ENCODE data around the gene ENTPD2. TPM values are rescaled to one million over a fixed set of nuclear protein-coding genes. Genes with fewer than 3 reads are reported as not detected.

ENTPD2 gene
- total RNA-seq, 1 donor from 2014 or later = not detected

DNA sequence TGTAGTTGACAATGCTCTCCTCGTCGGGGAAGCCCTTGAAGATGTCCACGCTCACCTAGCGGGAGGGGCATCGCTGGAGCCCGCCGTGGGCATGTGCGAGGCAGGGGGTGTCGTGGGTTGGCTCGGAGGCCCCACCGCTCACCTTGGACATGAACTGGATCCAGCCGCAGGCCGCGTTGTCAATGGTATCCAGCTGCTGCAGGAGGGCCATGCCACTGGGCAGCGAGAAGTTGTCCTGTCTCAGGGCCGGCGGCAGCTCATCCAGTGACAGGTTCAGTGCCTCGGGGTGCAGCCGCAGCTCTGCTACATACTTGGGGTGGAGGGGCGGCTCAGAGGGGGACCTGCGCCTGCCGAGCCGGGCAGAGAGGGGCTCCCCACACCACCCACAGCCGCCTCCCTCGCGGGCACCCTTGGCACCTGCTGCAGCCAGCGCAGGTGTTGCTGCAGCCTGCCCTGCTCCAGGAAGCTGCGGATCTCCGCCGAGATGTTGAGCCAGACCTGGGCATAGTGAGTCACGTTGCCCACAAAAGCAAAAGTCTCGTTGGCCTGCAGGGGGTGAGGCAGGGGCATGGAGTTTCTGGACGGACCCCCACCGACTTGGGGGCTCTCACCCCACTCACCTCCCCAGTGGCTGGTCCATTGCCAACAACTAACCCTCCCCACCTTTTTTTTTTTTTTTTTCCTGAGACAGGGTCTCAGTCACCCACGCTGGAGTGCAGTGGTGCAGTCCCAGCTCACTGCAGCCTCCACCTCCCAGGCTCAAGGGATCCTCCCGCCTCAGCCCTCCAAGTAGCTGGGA is 34.9 kb downstream of the ENTPD2 start:
- DNase-seq (ENCODE audit: extremely low read depth, low read depth, low spot score) = no peak

DNA sequence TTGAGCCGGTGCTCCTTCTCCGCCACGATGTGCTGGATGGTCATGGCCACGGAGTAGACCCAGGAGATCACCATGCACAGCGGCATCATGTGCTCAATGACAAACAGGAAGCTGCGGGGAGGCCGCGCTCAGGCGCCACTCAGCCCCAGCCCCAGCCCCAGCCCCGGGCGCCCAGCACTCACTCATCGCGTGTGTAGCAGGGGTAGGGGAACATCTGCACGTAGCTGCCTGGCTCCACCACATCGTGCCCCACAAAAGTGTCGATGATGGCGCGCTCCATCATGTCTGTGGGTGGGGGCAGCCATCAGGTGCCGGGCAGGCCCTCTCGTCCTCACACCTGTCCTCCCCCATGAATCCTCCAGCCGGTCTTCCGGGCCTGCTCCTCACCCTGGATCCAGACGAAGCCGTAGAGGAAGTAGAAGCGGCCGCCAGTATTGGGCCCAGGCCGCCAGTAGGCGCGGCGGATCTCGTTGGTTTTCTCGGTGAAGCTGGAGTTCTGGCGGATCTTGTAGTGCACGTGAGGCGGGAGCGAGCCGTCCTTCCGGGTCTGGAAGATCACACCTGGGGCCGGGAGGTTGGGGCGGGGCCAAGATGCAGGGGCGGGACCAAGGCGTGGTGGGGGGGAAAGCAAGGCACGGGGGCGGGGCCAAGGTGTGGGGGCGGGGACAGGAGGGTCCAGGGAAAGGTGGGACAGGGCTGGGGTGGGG is 35.9 kb downstream of the ENTPD2 start:
- no peak for DNase-seq (ENCODE audit: extremely low read depth, low read depth, low spot score)

DNA sequence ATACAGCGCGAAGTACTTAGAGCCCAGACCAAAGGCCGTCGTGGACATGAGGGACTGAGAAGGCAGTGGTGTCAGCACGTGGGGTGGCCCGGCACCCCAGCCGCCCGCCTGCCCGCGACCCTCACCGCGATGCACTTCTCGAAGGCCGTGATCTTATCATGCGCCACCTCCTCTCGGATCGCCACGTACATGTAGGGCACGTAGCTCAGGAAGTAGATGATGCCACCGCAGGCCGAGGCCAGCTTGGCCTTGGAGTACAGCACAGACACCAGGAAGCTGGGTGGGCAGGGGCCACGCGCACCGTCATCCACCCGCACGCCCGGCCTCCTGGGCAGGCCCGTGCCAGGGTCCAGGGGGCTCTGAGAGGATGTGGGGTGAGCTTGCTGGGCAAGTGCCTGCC is 36.8 kb downstream of the ENTPD2 start:
- no peak for DNase-seq (ENCODE audit: extremely low read depth, low read depth, low spot score)

DNA sequence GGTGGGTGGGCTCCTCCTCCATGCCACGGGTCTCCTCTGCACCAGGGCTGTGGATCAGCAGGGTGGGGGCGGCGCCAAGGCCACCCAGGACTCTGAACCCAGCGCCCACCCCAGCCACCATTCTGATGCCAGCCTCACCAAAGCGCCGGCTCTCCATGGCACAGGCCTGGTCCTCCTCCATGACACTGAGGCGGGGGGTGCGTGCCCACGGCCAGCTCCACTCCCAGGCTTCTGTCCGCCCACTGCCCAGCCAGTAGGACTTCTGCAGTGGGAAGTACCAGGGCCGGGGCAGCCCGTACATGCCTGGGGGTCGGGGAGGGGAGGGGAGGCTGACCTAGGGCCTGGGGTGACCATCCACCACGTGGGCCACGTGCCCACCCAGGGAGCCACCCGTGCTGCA is 37.4 kb downstream of the ENTPD2 start:
- DNase-seq (ENCODE audit: extremely low read depth, low read depth, low spot score) = no peak

DNA sequence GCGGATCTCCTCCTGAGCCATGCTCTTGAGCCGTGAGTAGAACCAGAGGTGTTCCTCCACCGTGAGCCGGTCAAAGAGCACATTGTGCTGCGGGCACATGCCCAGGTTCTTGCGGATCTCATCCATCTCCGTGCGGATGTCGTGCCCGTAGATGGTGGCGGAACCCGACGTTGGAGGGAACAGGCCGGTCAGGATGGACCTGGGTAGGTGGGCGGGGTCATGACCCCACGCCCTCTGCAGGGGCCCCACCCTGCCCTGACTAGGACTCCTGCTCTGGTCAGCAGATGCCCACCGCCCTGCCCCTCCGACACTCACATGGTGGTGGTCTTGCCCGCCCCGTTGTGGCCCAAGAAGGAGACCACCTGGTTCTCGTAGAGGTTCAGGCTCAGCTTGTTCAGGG is 37.9 kb downstream of the ENTPD2 start:
- no peak for DNase-seq (ENCODE audit: extremely low read depth, low read depth, low spot score)

DNA sequence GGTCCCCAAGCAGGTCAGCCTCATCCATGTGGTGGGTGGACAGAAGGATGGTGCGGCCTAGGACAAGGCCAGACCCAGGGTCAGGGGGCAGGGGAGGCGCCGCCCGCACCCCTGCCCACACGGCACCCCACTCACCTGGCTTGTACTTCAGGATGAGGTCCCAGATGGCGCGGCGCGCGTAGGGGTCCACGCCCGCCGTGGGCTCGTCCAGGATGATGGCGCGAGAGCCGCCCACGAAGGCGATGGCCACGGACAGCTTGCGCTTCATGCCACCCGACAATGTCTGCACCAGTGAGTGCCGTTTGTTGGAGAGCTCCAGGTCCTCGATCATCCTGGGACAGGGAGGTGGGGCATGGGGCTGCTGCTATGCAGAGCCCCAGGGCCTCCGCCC is 38.3 kb downstream of the ENTPD2 start:
- DNase-seq (ENCODE audit: extremely low read depth, low read depth, low spot score) = no peak

DNA sequence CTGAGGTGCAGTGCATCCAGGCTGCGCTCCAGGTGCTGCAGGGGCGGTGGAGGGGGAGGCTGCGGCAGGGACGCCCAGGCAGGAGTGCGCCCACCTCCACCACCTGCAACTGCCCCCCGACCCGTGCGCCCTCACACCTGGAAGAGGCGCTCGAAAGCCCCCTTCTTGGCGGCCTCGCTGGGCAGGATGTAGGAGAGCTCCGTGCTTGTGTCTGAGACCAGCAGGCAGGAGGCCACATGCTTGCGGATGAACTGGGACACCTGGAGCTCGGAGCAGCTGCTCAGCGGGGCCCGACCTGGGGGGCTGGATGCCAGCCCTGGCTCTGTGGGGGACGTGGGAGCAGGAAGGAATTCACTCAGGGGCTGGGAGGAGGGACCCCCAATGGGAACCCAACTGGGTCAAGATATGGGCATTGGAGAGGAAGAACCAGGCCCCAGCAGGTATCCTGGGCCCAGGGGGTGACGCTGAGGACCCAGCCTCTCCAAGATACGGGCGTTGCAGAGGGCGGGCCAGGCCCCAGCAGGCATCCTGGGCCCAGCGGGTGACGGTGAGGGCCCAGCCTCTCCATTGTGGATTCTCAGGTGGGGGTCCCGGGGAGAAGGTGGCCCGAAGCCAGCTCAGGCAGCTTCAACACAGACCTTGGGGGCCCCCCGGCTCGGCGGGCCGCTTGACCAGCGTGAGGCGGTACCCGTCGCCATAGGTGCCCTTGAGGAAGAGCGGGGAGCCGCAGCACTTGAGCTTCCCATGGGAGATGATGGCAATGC is 38.9 kb downstream of the ENTPD2 start:
- no peak for DNase-seq (ENCODE audit: extremely low read depth, low read depth, low spot score)

DNA sequence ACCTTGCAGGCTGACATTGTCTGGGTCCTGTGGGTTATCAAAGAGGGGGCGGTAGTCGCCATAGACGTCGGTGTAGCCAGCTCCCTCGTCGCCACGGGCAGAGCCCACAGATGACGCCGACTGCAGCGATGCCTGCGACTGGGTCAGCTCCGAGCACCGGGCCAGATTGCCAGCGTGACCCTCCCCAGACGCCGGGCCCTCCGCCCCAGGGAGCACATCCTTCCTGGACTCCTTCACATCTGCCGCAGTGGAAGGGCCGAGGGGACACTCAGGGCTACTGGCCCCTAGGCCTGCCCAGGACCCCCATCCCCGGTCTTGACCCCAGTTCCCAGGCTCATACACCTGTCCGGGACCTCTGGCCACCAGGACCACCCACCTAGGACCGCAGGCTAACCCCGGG is 39.7 kb downstream of the ENTPD2 start:
- no peak for DNase-seq (ENCODE audit: extremely low read depth, low read depth, low spot score)

DNA sequence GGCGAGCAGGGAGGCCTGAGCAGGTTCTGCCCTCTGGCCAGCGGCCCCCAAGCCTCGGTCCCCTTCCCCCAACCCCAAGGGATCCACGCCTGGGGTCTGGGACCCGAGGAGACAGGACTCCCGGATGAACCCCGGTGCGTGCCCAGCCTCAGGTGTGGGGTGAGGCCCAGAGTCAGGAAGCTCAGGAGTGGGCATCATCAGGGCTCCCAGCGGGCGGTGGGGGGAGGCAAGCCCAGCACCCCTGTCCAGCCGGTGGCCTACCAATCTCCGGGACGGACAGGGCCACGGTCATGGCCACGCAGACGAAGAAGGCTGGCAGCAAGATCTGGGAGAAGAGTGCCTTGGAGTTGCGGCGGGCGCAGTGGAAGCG is 40.3 kb downstream of the ENTPD2 start:
- no peak for DNase-seq (ENCODE audit: extremely low read depth, low read depth, low spot score)

DNA sequence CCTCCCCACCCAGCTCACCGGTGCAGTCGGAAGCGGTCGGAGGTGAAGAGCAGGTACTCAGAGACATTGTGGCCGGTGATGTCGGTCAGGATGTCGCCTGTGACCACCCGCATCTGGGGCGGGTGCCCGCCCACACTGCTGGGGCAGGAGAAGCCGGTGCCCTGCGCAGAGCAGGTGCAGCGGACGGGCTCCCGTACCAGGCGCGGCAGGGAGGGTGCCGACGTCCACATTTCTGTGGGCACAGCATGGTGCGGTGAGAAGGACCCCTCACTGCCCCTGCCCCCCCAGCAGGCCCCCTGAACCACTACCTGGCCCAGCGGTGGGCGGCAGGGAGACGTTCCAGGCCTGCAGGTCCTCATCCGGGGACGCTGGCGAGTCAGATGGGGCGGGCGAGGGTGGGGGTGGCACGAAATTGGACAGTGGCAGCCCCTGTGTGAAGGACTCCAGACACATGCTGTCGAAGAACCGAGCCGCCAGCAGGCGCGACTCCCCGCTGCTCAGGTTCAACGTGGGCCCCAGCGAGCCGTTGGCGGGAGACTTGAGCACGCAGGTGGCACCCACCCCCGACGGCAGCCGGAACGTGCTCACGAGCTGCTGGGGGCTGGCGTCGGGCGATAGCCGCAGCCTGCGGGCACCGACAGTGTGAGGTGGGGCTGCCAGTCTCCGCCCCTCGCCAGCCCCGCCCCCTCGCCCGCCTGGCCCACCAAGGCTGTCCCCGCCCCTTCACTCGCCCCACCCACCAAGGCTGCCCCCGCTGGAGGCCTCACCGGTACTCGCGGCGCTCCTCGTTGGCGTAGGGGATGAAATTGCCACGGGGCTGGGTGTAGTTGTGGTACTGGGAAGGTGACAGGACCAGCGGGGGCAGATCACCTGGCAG is 40.9 kb downstream of the ENTPD2 start:
- DNase-seq (ENCODE audit: extremely low read depth, low read depth, low spot score) = no peak

DNA sequence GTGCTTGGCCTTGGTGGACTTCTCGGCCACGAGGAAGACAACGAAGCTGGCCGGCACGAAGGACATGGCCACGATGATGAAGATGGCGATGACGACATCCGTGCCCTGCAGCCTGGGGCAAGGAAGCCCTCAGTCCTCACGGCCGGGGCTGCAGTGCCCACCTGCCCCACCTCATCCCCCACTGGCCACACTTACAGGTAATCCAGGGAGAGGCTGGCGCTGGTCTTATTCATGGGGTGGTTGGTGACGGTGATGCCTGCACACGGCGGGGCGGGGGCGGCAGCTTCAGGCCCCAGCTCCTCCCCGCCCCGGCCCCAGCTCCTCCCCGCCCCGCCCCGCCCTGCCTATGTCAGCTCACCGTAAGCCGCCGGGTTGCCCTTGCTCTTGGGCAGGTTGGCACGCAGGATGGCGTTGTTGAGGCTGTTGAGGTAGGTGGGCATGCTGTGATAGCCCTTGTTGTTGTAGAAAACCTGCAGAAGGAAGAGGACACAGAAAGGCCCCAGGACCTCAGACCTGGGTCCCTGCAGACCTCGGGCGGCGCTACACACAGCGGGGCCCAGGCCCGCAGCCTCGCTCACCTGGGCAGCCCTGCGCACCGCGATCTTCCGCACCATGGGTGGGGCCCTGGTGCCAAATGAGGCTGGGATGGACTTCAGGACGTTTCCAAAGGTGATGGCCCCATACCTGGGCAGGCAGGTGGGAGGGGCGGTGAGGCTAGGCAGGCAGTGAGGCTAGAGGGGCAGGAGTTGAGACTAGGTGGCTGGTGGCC is 41.8 kb downstream of the ENTPD2 start:
- no peak for DNase-seq (ENCODE audit: extremely low read depth, low read depth, low spot score)

DNA sequence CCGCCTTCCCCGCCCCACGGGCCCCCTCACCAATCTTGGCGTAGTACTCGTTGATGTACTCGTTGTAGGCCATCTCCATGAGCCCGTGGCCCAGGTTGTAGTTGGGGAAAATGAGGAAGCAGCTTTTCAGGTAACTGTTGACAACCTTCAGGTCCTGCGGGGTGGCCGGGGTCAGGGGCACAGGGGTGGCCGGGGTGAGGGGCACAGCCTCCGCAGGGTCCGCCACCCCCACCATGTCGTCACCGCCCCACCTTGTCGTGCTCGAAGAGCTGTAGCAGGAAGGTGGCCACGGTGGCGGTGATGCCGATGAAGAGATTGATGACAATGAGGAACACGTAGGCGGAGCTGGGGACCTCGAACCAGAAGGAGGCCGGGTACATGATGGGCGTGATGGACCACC is 42.7 kb downstream of the ENTPD2 start:
- no peak for DNase-seq (ENCODE audit: extremely low read depth, low read depth, low spot score)

DNA sequence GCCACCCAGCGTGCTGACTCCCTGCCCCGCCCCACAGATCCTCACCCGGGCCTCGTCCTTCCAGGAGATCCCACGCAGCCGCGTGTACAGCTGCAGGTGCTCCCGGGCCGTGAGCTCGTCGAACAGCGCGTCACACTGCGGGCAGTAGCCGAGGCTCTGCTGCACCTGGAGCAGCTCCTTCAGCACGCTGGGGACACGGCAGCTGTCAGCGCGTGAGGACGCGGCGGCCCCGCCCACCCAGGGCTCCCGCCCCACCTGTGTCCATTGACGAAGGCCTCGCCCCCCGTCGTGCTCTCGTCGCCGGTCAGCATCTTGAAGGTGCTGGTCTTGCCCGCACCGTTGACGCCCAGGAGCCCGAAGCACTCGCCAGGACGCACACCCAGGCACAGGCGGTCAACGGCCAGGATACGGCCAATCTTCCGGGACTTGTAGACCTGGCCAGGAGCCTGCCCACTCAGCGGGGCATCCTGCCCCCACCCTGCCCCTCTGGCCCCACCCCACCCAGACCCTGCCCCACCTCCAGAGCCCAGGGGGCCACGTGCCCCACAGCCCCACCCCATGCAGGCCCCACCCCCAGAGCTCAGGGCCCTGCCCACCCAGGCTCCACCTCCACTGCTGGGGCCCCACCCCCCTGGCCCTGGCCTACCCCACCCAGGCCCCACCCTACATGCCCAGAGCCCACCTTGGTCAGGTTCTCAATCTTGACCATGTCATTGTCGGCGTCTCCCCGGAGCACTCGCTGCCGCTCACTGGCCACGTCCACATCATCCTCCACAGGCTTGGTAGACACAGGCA is 43.7 kb downstream of the ENTPD2 start:
- DNase-seq (ENCODE audit: extremely low read depth, low read depth, low spot score) = no peak

DNA sequence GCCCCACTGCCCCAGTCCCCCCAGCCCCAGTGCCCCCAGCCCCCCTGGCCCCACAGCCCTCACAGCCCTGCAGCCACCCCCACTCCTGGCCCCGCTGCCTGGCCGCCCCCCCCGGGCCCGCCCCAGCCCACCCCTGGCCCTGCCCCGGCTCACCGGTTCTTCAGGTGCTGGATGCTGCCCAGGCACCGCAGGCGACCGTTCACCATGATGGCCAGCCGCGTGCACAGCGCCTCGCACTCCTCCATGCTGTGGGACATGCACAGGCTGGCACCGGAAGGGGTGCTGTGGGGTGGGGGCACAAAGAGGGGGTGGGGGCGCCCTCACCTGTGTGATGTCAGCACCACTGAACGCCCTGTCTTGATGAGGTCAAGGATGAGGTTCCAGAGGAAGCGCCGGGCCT is 44.6 kb downstream of the ENTPD2 start:
- no peak for DNase-seq (ENCODE audit: extremely low read depth, low read depth, low spot score)

DNA sequence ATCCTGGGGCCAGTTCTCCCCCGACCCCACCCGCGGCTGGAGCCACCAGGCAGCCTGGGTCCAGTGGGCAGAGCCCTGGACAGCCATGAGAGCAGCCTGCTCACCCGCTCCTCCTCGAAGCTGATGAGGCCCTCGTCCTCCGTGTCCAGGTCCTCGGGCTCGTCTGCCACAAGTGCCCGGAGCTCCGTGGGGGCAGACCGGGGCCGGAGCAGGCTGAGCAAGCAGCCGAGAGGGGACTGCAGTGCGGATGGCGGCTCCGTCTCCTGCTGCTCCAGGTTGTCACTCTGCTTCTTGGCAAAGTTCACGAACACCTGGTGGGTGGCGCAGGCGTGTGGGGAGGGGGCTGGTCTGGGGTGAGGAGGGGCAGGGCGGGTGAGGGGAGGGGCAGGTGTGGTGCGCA is 45.5 kb downstream of the ENTPD2 start:
- DNase-seq (ENCODE audit: extremely low read depth, low read depth, low spot score) = no peak

DNA sequence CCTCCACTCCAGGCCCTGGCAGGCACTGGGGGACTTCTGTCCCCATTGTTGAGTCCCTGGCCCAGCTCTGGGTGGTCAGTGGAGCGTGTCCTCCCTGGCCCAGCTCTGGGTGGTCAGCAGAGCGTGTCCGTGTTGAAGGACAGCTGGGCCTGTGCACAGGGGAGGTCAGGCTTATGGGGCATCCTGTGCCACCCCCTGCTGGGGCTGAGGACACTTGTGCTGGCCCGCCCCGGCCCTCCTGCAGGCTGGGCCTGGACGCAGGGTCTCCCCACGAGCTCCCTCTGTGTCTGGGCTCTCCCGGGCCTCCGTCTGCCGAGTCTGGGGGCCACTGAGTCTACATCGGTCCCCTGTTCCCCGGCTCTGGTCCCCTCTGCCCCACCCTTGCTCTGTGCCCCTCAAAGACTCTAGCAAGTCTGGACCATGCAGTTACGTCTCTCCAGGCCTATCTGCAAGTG is 46.0 kb downstream of the ENTPD2 start:
- no peak for DNase-seq (ENCODE audit: extremely low read depth, low read depth, low spot score)

DNA sequence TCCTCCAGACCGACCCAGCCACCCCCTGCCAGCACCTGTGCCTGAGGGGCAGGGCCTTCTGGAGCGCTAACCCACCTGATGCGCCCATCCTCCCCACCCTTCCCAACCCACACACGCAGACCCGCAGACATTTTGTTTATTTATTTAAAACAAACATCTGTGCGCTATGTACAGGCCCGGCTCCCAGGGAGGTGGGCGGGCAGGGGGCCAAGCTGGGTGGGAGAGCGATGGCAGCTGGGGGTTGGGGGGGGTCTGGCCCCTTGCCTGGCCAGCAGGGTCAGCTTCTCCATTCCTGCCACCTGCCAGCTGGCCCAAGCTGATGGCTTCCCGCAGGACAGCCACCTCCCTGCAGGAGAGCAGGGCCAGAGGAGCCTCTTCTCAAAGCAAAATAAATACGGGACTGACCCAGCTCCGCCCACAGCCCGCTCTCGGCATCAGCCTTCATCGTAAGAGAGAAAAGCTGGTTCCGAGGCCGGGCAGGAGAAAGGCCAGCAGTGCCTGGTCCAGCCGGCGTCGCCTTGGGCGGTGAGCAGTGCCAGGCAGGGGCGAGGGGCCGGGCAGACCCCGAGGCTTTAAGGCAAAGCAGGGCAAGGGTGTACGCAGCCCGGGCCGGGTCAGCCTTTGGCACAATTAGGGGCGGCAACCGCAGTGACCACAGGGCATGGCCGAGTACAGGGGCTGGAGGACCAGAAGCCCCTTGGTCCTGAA is 46.6 kb downstream of the ENTPD2 start:
- DNase-seq (ENCODE audit: extremely low read depth, low read depth, low spot score) = no peak
